DMS114 treated with DMSO at 0.1 percent for 48 hours (cell line): ENCODE results near the gene CHST1.

ENCODE experiments used
- DNase-seq: peaks from one replicate; lab custom pipeline; 2025; ENCODE audit not compliant: unreplicated experiment; lab: John Stamatoyannopoulos, UW

Gene CHST1

GRCh38 chr11:45607995-45608394, 57.4 kb downstream of the CHST1 start:
- DNase-seq = no peak

- DNase-seq = no peak
Measured at GRCh38 chr11:45606514-45607281, 58.7 kb downstream of the CHST1 start.

GRCh38 chr11:45605051-45605450, 60.4 kb downstream of the CHST1 start:
- DNase-seq = no peak

DNA sequence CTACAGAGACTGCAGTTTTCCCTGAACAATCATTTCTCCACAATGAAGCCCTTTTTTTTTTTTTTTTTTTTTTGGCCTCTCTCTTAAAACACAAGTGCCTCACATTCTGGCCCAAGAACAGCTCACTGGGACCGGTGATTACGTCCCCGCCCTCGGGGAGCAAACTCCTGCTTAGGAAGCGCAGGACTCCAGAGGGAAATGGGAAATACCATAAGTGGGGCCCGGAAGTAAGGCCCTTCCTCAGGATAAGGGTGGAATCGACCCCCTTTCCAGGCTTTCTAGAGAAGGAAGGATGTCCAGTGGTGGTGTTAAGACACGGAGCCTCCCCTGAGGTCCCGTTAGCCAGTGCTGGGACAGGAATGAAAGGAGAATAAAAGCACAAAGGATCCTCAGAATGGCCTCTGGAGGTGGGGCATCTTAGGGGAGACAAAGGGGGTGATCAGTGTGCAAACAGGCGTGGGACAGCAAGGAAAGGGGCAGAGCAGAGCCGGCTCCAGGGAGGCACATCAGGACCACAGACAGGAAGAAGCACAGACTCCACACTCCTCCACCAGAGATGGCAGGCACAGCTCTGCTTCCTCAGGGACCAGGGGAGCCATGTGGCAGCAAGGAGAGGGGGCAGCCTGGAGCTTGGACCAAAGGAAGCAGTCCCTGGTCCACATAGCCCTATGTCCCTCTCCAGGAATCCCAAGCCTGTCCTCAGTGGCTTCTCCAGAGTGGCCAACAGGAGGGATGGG, 61.3 kb downstream of the CHST1 start:
- no peak for DNase-seq

- no peak for DNase-seq
Measured at GRCh38 chr11:45599161-45599943, 66.1 kb downstream of the CHST1 start.
